ENCODE measurements around the gene WNT11. TPM values are rescaled to one million over a fixed set of nuclear protein-coding genes. Genes with fewer than 3 reads are reported as not detected.

WNT11 gene
- total RNA-seq, 1 experiment from 2014 or later, result 0.40 TPM

- Histone ChIP-seq H3K4me1 (ENCODE audit: insufficient read depth, low read length) (no peaks in the 10 kb centered on the region), H3K27me3 (ENCODE audit: low read length) (no peaks in the 10 kb centered on the region), H3K9ac (ENCODE audit: low read length) (no peak overlapping the region), H3K4me3 (ENCODE audit: low read length) (no peak overlapping the region), H3K79me2 (ENCODE audit: low read length) (no peaks in the 10 kb centered on the region), H3K4me2 (ENCODE audit: low read length) (no peak overlapping the region), H3K9me3 (ENCODE audit: low read length) (no peaks in the 10 kb centered on the region), H4K20me1 (ENCODE audit: low read length) (no peaks in the 10 kb centered on the region), H2AFZ (ENCODE audit: low read length) (no peak overlapping the region), H3K9me2 (replicated peaks; ENCODE audit: low read length) (no peaks in the 10 kb centered on the region), H3K36me3 (ENCODE audit: low read depth, low read length) (no peaks in the 10 kb centered on the region), H3F3A (ENCODE audit: low read length, unreplicated experiment) (no peaks in the 10 kb centered on the region), H3K27ac (ENCODE audit: low read length) (no peak overlapping the region)
- ChIA-PET CTCF (no interaction called here), POLR2A (ENCODE audit: unreplicated experiment) (no interaction called here)
- BruUV-seq (replicated peaks), result no TSS peak
- no peak for TF ChIP-seq EZH2 (IDR thresholded peaks at IDR 0.05; ENCODE audit: low read length, unreplicated experiment)
- no peak for TF ChIP-seq EZH2phosphoT487 (IDR thresholded peaks at IDR 0.05; ENCODE audit: borderline replicate concordance, low read length)
- no peak for TF ChIP-seq CTCF (conservative IDR thresholded peaks at IDR 0.05; ENCODE audit: low read depth, low read length)
- ATAC-seq, result no peak
- intact Hi-C loops (cut with micrococcal nuclease), result no loop called here
- DNase-seq, result no peak
Observed at GRCh38 chr11:76197332-76197731, 9.0 kb downstream of the WNT11 start.

DNA sequence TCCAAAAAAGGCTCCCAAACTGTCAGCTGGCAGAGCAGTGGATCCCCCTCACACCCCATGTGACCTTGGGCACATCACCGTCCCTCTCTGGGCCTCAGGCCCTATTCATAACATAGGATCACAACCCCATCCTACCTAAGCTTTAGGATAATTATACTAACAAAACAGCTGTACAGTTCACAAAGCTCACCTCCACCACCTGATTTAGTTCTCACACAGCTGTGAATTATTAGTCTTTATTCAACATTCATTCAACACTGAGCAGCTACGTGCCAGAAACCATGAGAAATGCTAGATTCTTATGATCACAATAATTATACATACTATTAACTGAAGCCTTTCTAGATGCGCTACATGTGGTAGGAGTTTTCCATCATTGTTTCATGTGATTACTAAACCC lies 9.5 kb downstream of the WNT11 start:
- no peaks in the 10 kb centered on the region for H3K4me1 ChIP-seq (ENCODE audit: insufficient read depth, low read length)
- no peak overlapping the region for H3K27ac ChIP-seq (ENCODE audit: low read length)
- no peaks in the 10 kb centered on the region for H4K20me1 ChIP-seq (ENCODE audit: low read length)
- H3K9ac ChIP-seq (ENCODE audit: low read length), result no peak overlapping the region
- ATAC-seq (no peak), DNase-seq (no peak)
- POLR2A ChIA-PET (ENCODE audit: unreplicated experiment), result no interaction called here
- no peaks in the 10 kb centered on the region for H3K36me3 ChIP-seq (ENCODE audit: low read depth, low read length)
- no peak overlapping the region for H3K4me3 ChIP-seq (ENCODE audit: low read length)
- no peaks in the 10 kb centered on the region for H3F3A ChIP-seq (ENCODE audit: low read length, unreplicated experiment)
- BruUV-seq (replicated peaks), result no TSS peak
- CTCF ChIA-PET, result no interaction called here
- H2AFZ ChIP-seq (ENCODE audit: low read length), result no peak overlapping the region
- no peaks in the 10 kb centered on the region for H3K27me3 ChIP-seq (ENCODE audit: low read length)
- H3K9me3 ChIP-seq (ENCODE audit: low read length), result no peaks in the 10 kb centered on the region
- no peak for TF ChIP-seq EZH2 (IDR thresholded peaks at IDR 0.05; ENCODE audit: low read length, unreplicated experiment)
- TF ChIP-seq CTCF (conservative IDR thresholded peaks at IDR 0.05; ENCODE audit: low read depth, low read length), result no peak
- no peak for TF ChIP-seq EZH2phosphoT487 (IDR thresholded peaks at IDR 0.05; ENCODE audit: borderline replicate concordance, low read length)
- no peaks in the 10 kb centered on the region for H3K79me2 ChIP-seq (ENCODE audit: low read length)
- H3K4me2 ChIP-seq (ENCODE audit: low read length), result no peak overlapping the region
- H3K9me2 ChIP-seq (replicated peaks; ENCODE audit: low read length), result no peaks in the 10 kb centered on the region
- intact Hi-C loops (cut with micrococcal nuclease), result no loop called here

GRCh38 chr11:76194872-76195668 lies 11.2 kb downstream of the WNT11 start:
- Histone ChIP-seq H3K4me2 (ENCODE audit: low read length) (no peak overlapping the region), H3F3A (ENCODE audit: low read length, unreplicated experiment) (no peaks in the 10 kb centered on the region), H3K9ac (ENCODE audit: low read length) (no peak overlapping the region), H4K20me1 (ENCODE audit: low read length) (no peaks in the 10 kb centered on the region), H3K4me1 (ENCODE audit: insufficient read depth, low read length) (no peaks in the 10 kb centered on the region), H2AFZ (ENCODE audit: low read length) (no peak overlapping the region), H3K27ac (ENCODE audit: low read length) (no peak overlapping the region), H3K36me3 (ENCODE audit: low read depth, low read length) (no peaks in the 10 kb centered on the region), H3K9me2 (replicated peaks; ENCODE audit: low read length) (no peaks in the 10 kb centered on the region), H3K9me3 (ENCODE audit: low read length) (no peaks in the 10 kb centered on the region), H3K79me2 (ENCODE audit: low read length) (no peaks in the 10 kb centered on the region), H3K4me3 (ENCODE audit: low read length) (no peak overlapping the region), H3K27me3 (ENCODE audit: low read length) (no peaks in the 10 kb centered on the region)
- ATAC-seq, result no peak
- no peak for TF ChIP-seq EZH2 (IDR thresholded peaks at IDR 0.05; ENCODE audit: low read length, unreplicated experiment)
- no peak for TF ChIP-seq EZH2phosphoT487 (IDR thresholded peaks at IDR 0.05; ENCODE audit: borderline replicate concordance, low read length)
- no peak for TF ChIP-seq CTCF (conservative IDR thresholded peaks at IDR 0.05; ENCODE audit: low read depth, low read length)
- intact Hi-C loops (cut with micrococcal nuclease), result no loop called here
- ChIA-PET CTCF (no interaction called here), POLR2A (ENCODE audit: unreplicated experiment) (no interaction called here)
- no TSS peak for BruUV-seq (replicated peaks)
- DNase-seq, result no peak
